ENCODE measurements around the gene ASIC4. TPM values are rescaled to one million over a fixed set of nuclear protein-coding genes. Genes with fewer than 3 reads are reported as not detected.

Gene ASIC4
- total RNA-seq (2021; fragmentation: NEBNext Ultra II Directional; extraction: Animal tissue kit (Norgen Biotek cat#: 25700)): under 1 TPM in 3 of 6 experiments, not detected in 3; 0.05 to 0.19 (median 0.07) TPM
- long read RNA-seq: 0 reads

GRCh38 chr2:219514196-219514761 is at the start of gene ASIC4:
ASIC4 (plus strand) TSS chr2:219514482; CDS start chr2:219514725, 243 bp downstream.
- Mint-ChIP-seq H3K4me1 (ENCODE audit: low read depth) (peaks cover 28% of the 10 kb centered on the region), H3K4me3 (no peak within 1 kb of the TSS), H3K9me3 (no peaks in the 10 kb centered on the region), H3K36me3 (ENCODE audit: low read depth) (no peaks in the 10 kb centered on the region), H3K27ac (no peak within 1 kb of the TSS), H3K27me3 (ENCODE audit: insufficient read depth) (peaks cover 39% of the 10 kb centered on the region)
- no peak for DNase-seq
- no peak for TF ChIP-seq CTCF (IDR thresholded peaks at IDR 0.05)

DNA sequence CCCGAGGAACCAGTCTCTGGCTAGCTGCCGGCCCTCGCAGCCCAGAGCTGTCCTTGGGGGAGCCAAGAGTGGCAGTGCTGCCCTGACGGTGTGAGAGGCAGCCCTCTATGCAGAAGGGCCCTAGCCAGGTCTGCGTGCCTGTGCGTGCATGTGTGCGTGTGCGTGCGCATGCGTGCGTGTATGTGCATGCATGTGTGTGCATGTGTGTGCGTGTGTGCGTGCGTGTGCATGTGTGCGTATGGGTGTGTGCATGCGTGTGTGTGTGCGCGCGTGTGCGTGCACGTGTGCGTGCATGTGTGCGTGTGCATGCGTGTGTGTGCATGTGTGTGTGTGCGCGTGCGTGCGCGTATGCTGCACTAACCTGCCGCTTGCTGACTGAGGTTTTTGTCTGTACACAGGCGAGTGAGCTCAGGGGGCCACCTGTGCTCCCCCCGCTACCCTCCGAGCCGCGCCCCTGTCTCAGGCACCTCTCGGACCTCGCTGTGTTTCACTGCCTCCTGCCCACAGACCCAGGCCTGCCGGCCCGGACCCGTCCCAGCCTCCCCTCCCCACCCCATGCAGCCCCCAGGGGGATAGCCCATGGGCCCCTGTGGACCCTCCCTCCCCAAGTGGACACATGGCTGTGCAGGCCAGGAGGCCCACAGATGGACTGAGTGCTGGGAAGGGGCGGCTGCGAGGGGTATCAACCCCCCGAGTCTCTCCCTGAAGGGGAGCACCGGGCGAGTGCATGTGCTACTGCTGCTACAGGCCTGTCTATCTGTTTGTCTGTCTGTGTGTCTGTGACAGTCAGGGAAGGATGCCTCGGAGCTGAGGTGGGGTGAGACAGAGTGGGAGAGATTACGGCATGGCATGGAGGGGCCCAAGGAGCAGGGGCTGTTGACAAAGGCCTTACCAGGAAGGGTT is 48.4 kb upstream of the ASIC4 start:
- DNase-seq: no peak
- Mint-ChIP-seq H3K27ac (no peak overlapping the region), H3K27me3 (ENCODE audit: insufficient read depth) (peaks cover 2% of the 10 kb centered on the region), H3K9me3 (no peaks in the 10 kb centered on the region), H3K4me3 (no peak overlapping the region), H3K4me1 (ENCODE audit: low read depth) (peaks cover 22% of the 10 kb centered on the region), H3K36me3 (ENCODE audit: low read depth) (peaks cover 16% of the 10 kb centered on the region)
- no peak for TF ChIP-seq CTCF (IDR thresholded peaks at IDR 0.05)

GRCh38 chr2:219466816-219467735 is 47.2 kb upstream of the ASIC4 start:
- no peaks in the 10 kb centered on the region for H3K9me3 Mint-ChIP-seq
- peaks cover 2% of the 10 kb centered on the region for H3K27me3 Mint-ChIP-seq (ENCODE audit: insufficient read depth)
- no peak overlapping the region for H3K4me3 Mint-ChIP-seq
- DNase-seq: no peak
- peaks cover 24% of the 10 kb centered on the region for H3K36me3 Mint-ChIP-seq (ENCODE audit: low read depth)
- H3K27ac Mint-ChIP-seq: peak overlapping the region; percentile 58
- peaks cover 15% of the 10 kb centered on the region for H3K4me1 Mint-ChIP-seq (ENCODE audit: low read depth)
- no peak for TF ChIP-seq CTCF (IDR thresholded peaks at IDR 0.05)

DNA sequence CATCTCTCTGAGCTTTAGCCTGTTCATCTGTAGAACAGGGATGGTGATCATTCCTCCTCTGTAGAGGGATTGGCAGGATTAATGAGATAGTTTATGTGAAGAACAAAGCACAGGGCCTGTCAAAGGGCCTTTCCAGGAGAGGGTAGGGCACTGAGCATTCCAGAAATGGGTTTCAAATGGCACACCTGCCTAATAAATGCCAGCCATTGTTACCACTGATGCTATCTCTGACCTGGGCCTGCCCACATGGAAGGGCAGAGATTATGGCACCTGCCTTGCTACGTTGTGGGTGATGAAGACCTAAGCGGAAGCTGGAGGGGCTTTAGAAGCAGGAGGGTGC is 46.6 kb upstream of the ASIC4 start:
- H3K27ac Mint-ChIP-seq: peak overlapping the region; percentile 17; the same call in 1 of the 2 replicates
- peaks cover 2% of the 10 kb centered on the region for H3K27me3 Mint-ChIP-seq (ENCODE audit: insufficient read depth)
- no peaks in the 10 kb centered on the region for H3K9me3 Mint-ChIP-seq
- no peak overlapping the region for H3K4me3 Mint-ChIP-seq
- no peak for DNase-seq
- no peak for TF ChIP-seq CTCF (IDR thresholded peaks at IDR 0.05)
- peaks cover 20% of the 10 kb centered on the region for H3K36me3 Mint-ChIP-seq (ENCODE audit: low read depth)
- peaks cover 15% of the 10 kb centered on the region for H3K4me1 Mint-ChIP-seq (ENCODE audit: low read depth)

Data from HFFc6 (cell line).